HG02884 (cell line): ENCODE measurements around the gene HIC1.

ENCODE experiments used
- ATAC-seq: cut with Tn5 transposase; IDR thresholded peaks from one replicate; pipeline ENCODE4 v1.9.1; 2021; ENCODE audit warnings: mild to moderate bottlenecking, moderate library complexity; ENCODE audit not compliant: unreplicated experiment

The HIC1 gene

DNA sequence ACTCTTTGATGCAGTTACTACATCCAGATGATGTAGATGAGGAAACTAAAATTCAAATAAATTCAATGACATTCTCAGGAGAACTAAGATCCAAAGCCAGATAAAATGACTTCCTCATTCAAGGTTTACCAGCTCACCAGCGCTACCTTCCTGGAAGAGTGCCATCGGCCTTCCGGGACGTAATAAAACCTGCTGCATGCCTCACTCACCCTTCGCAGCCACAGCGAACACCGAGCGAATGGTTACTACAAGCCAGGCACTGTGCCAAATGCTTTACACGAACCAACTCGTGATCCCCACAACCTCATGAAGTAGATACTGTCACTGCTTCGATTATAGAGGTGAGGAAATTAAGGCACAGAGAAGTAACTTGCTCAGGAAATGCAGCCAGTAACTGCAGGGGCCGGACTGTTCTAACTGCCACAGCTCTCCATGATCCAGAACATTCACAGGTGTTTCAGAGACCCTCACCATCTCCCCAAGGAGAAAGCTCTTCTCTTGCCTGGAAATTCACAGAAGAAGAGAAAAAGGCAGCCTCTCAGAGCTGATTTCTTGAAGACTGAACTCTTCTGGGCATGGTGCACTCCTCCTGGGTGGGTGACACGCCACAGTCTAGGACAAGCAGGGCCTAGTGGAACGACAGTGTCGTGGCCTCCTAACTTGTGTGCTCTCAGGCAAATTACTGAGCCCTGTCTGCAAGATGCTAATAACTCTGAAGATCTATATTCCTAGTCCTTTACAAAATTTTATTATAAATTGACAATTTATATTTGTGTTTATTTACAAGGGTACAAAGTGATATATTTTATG lies 46.8 kb downstream of the HIC1 start:
- no peak for ATAC-seq

DNA sequence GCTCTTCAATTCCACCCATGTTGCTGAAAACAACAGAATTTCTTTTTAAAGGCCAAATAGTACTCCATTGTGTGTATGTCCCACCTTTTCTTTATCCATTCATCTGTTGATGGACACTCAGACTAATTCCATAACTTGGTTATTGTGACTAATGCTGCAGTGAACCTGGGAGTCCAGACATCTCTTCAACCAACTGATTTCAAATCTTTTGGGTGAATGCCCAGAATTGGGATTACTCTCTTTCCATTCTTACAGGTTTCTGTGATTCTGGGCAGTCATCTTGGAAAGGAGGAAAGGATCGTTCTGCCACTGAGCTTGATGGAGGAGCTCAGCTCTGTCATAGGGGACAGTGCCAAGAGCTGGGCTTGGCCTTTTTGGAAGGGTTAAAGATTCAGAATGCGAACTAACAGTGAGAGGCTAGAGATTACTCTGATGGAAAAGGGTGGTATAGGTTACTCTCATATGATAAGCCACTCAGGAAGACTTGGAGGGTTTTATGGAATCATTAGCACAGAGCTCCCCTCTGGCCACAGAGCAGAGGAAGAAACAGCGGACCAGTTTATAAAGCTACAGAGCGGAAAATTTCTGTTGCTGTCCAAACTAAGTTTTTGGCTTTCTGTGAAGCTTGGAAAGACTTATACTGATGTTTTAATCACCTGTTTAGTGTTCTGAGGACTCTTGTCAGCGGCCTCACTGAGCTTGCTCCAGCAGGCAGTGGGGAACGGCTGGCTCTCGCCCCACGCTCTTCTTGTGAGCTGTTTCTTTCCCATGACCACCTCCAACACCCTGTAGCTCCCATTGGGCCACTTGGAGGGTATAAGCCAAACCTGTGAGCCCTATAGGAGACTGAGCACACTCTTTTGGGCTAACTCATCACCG lies 48.3 kb downstream of the HIC1 start:
- ATAC-seq = no peak

DNA sequence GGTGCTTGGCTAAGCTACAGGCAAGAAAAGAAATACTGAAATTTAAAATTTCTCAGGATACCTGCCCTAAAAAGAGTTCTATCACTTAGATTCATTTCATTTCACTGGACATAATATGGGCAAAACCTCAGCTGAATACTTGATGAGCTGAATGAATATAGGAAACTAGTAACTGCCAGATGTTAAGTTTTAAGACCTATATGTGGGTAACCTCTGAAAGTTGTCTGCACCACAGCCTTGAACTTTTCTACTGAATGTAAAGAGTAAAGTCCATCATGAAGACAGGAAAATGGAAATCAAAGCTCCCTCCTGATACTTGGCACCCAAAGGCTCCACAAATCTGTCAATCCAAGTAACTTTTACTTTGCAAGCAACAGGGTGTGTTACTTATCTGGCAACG lies 50.8 kb downstream of the HIC1 start:
- ATAC-seq = no peak

- ATAC-seq = no peak
Measured at GRCh38 chr17:2106308-2106955, 51.5 kb downstream of the HIC1 start.

GRCh38 chr17:2107050-2107449 lies 52.1 kb downstream of the HIC1 start:
- no peak for ATAC-seq

GRCh38 chr17:2107506-2107905 lies 52.6 kb downstream of the HIC1 start:
- ATAC-seq = no peak

GRCh38 chr17:2108170-2108569 lies 53.3 kb downstream of the HIC1 start:
- no peak for ATAC-seq

GRCh38 chr17:2110436-2110835 lies 55.5 kb downstream of the HIC1 start:
- ATAC-seq = no peak

DNA sequence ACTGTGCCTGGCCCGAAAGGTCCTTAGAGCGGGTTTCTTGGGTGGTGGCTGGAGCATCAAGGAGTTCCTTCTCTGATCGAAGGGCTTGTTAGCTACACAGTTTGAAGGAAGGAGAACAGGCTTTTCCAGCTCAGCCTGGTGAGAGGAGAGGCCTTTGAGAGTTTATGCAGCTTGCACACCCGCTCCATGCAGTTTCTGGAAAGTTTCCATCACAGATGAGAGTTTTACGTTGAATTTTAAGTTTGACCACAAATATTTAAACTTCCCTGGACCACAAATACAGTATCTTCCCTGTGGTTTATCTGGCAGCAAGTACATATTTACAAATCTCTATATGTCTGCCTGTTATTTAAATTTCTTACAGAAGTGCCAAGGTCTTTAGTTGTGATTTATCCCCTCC lies 56.8 kb downstream of the HIC1 start:
- ATAC-seq = no peak
